Fibroblast of mammary gland (primary cell): ENCODE results near the gene PLEKHH1.

ENCODE experiments used
- DNase-seq: peaks from one replicate; pipeline ENCODE4 v3.0.0-alpha.2; 2010; ENCODE audit warnings: low read depth
- H3K4me3 ChIP-seq: 2 replicates; pipeline ENCODE4 v1.5.1; 2011; ENCODE audit warnings: low read depth, mild to moderate bottlenecking, low read length, moderate library complexity; ENCODE audit not compliant: control insufficient read depth
- TF ChIP-seq, protein P1 (sequence below): conservative IDR thresholded peaks from 2 replicates; pipeline ENCODE4 v1.5.1; 2011; ENCODE audit warnings: low read depth, low read length, inconsistent platforms; ENCODE audit not compliant: control insufficient read depth, insufficient read depth

Gene PLEKHH1

DNA sequence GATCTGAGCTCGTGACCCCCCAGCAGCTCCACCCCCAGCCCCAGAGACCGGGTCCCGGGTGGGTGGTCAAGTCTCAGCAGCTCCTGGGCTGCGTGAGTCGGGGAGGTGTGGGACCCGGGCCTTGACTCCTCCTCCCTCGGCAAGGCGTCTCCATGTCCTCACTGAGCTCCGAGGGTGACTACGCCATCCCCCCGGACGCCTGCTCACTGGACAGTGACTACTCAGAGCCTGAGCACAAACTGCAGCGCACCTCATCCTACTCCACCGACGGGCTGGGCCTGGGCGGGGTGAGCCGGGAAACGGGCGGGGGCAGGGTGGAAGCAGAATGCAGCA lies 38.9 kb downstream of the PLEKHH1 start:
- no peak overlapping the region for H3K4me3 ChIP-seq
- TF ChIP-seq, protein P1, sequence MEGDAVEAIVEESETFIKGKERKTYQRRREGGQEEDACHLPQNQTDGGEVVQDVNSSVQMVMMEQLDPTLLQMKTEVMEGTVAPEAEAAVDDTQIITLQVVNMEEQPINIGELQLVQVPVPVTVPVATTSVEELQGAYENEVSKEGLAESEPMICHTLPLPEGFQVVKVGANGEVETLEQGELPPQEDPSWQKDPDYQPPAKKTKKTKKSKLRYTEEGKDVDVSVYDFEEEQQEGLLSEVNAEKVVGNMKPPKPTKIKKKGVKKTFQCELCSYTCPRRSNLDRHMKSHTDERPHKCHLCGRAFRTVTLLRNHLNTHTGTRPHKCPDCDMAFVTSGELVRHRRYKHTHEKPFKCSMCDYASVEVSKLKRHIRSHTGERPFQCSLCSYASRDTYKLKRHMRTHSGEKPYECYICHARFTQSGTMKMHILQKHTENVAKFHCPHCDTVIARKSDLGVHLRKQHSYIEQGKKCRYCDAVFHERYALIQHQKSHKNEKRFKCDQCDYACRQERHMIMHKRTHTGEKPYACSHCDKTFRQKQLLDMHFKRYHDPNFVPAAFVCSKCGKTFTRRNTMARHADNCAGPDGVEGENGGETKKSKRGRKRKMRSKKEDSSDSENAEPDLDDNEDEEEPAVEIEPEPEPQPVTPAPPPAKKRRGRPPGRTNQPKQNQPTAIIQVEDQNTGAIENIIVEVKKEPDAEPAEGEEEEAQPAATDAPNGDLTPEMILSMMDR, result no peak
- DNase-seq, result no peak

DNA sequence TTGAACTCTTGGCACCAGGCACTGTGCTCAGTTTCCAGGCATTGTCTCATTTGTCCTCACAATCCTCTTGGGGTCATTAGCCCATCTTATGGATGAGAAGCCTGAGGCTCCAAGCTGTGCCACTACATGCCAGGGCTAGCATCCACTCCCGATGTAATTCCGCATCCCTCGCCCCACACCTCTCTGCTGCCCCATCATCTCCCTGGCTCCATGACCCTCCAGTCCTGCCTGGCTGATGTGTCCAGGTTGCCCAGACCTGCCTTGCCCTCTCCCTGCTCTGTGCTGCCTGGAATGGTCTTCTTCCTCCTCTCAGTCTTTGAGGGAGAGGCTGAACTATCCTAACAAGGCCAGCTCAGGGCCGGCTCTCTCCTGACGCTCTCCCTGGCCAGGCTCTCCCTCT lies 39.5 kb downstream of the PLEKHH1 start:
- no peak overlapping the region for H3K4me3 ChIP-seq
- TF ChIP-seq, protein P1, result no peak
- no peak for DNase-seq

DNA sequence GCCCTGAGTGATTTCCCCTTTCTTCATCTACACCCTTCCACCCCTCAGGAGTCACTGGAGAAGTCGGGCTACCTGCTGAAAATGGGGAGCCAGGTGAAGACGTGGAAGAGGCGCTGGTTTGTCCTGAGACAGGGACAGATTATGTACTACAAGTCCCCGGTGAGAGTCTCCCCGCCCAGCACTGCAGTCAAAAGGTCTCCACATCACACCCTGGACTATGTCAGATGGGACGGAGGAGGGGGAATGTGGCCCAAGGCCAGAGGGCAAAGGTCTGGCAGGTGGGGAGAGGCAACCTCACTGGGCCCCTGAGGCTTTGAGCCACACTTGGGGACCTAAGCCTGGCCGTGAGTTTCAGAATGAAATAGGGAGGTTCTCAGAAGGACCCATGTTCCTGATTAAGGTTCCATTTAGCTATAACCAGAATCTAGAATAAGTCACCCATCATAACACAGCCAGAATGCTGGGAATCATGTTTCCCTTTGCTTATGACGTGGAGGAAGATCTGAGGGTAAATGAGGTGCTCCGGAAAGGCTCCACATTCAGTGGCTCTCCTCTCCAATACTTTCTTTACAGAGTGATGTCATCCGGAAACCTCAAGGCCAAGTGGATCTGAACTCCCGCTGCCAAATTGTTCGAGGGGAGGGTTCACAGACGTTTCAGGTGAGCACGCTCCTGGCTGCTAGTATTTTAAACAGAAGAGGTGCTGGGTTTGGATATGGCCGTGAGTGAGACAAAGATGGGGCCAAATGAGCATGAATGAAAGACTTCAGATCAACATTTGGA lies 40.3 kb downstream of the PLEKHH1 start:
- no peak for DNase-seq
- TF ChIP-seq, protein P1, result no peak
- H3K4me3 ChIP-seq, result no peak overlapping the region

DNA sequence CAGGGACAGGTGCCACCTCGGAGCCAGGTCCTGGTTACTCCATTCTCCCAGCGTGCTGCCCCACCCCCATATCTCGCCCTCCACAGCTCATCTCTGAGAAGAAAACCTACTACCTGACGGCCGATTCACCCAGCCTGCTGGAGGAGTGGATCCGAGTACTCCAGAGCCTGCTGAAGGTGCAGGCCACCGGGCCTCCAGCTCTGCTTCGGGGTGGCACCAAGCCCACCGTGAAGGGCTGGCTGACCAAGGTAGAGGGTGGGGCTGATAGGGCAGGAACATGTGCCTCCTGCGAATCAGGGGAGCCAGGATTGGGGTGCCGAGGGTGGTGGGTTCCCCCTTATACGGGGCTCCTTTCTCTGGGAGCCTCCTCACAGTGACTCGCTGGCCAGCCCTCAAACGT lies 41.1 kb downstream of the PLEKHH1 start:
- TF ChIP-seq, protein P1, result no peak
- DNase-seq, result no peak
- H3K4me3 ChIP-seq, result no peak overlapping the region

DNA sequence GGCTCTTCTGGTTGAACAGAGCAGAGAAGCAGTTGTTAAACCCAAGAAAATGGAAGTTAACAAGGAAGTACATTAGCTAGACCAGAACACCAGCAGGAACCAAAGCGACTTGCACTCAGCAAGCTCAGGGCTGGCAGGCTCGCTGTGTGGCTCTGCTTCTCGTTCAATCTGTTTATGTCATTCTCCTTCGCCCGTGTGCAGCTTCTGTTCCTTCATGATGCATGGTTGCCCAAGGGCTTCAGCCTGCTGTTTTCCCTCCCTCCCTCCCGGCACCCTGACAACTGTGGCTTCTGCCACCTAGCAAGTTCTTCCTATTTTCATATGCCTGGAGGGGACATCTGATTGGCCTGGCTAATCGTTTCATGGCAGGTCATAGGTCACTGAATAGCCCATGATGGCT lies 41.7 kb downstream of the PLEKHH1 start:
- TF ChIP-seq, protein P1, result no peak
- DNase-seq, result no peak
- no peak overlapping the region for H3K4me3 ChIP-seq

DNA sequence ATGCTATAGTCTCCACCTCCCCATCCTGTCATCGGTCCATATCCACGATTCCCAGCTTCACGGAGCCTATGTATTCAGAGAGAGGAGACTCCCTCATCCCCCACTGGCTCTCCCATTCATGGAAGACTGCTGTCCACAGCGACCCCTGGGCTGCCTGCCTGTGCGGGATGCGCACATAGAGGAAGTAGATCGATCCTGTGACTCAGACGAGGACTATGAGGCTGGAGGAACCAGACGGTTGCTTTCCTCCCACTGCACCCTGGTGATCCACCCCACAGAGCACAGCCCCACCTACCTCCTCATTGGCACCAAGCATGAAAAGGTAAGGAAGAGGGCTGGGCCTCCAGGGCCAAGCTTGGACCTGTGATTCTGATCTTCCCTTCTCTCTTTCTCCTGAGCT lies 42.6 kb downstream of the PLEKHH1 start:
- no peak overlapping the region for H3K4me3 ChIP-seq
- DNase-seq, result no peak
- TF ChIP-seq, protein P1, result no peak
